Body of pancreas (tissue), 4 donors: ENCODE results near the gene C5. TPM values are rescaled to one million over a fixed set of nuclear protein-coding genes. Genes with fewer than 3 reads are reported as not detected.

Experiments
- ATAC-seq: fragments of 150-250 bp; one replicate; pipeline ENCODE4 v1.9.1; 2016
- DNase-seq, 4 donors: peaks; one replicate each; pipeline ENCODE4 v3.0.0-alpha.2; 2019
- H3K27ac ChIP-seq, 4 donors: fragments of 200-600 bp; sonication (generic); 1 replicate in 3 of 4; 2 replicates in 1 of 4; pipeline versions ENCODE4 v1.5.1 to v1.6.1; 2016 to 2019; ENCODE audit warnings: mild to moderate bottlenecking in 1 of 4, mixed read lengths in 1 of 4, moderate library complexity in 1 of 4
- H3K27me3 ChIP-seq, 2 donors: fragments of 200-600 bp; sonication (generic); one replicate each; pipeline ENCODE4 v1.6.0; 2016; ENCODE audit warnings: mild to moderate bottlenecking in 1 of 2
- H3K36me3 ChIP-seq, 2 donors: fragments of 200-600 bp; sonication (generic); replicated peaks in 1 of 2; 2 replicates each; pipeline ENCODE4 v1.5.1; 2016; ENCODE audit warnings: low read depth in 2 of 2; ENCODE audit not compliant: insufficient read depth in 1 of 2
- H3K4me1 ChIP-seq: fragments of 200-600 bp; sonication (generic); one replicate; pipeline ENCODE4 v1.6.0; 2016
- H3K4me3 ChIP-seq, 2 donors: fragments of 200-600 bp; sonication (generic); 1 replicate in 1 of 2; 2 replicates in 1 of 2; pipeline ENCODE4 v1.5.1; 2016 to 2019
- H3K9me3 ChIP-seq, 3 donors: fragments of 200-600 bp; sonication (generic); 1 replicate in 2 of 3; 2 replicates in 1 of 3; pipeline ENCODE4 v1.5.1; 2016
- POLR2A ChIP-seq, 3 donors: fragments of 450-650 bp; IDR thresholded peaks; one replicate each; pipeline ENCODE4 v1.6.1; 2016; ENCODE audit warnings: antibody characterized with exemption in 3 of 3, mild to moderate bottlenecking in 2 of 3
- WGBS, 2 donors: methylation state at CpG; one replicate each; pipeline ENCODE4 v1.1.5; 2017; 5-methylcytosine and 5-hydroxymethylcytosine counted together
- intact Hi-C: fragments of 100-400 bp; cut with DNase I; formaldehyde crosslinking; loops from one replicate; pipeline ENCODE4 v1.15.1; 2023
- total RNA-seq, 2 donors: library from RNA; depleted of rRNA; stranded (reverse); fragments of >200 nt; gene quantifications; one replicate each; pipeline ENCODE4 v1.1.0, GENCODE V29; 2016
- TF ChIP-seq, protein P1 (sequence below), 7 experiments: fragments of 450-650 bp in 4 of 7; fragments of 200-600 bp in 3 of 7; sonication (generic) in 3 of 7; IDR thresholded peaks; one replicate each; pipeline ENCODE4 v1.5.1; 2016 to 2019; ENCODE audit warnings: antibody characterized with exemption in 7 of 7

Gene C5
- total RNA-seq, 2 donors from 2014 or later = 7.3 to 16.1 TPM

DNA sequence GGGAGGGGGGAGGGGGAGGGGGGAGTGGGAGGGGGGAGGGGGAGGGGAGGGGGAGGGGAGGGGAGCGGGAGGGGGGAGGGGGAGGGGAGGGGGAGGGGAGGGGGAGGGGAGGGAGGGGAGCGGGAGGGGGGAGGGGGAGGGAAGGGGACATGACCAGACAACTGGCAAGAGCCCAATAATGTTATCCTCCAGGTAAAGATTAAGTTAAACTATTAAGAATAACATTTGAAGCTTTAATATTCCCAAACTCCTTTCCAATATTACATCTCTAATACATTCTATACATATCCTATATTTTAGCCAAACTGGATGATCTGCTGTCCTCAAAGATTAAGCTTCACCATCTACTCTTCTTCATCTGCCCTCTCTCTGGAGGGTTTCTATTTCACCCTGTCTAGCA is 25.8 kb downstream of the C5 start:
- no peaks in the 10 kb centered on the region for H3K27me3 ChIP-seq
- no peaks in the 10 kb centered on the region for H3K4me1 ChIP-seq
- H3K4me3 ChIP-seq = no peak overlapping the region
- ATAC-seq (no peak), DNase-seq (no peak)
- WGBS, 2 donors = no CpG with 5 or more reads among the region's 2 CpGs
- TF ChIP-seq, protein P1, sequence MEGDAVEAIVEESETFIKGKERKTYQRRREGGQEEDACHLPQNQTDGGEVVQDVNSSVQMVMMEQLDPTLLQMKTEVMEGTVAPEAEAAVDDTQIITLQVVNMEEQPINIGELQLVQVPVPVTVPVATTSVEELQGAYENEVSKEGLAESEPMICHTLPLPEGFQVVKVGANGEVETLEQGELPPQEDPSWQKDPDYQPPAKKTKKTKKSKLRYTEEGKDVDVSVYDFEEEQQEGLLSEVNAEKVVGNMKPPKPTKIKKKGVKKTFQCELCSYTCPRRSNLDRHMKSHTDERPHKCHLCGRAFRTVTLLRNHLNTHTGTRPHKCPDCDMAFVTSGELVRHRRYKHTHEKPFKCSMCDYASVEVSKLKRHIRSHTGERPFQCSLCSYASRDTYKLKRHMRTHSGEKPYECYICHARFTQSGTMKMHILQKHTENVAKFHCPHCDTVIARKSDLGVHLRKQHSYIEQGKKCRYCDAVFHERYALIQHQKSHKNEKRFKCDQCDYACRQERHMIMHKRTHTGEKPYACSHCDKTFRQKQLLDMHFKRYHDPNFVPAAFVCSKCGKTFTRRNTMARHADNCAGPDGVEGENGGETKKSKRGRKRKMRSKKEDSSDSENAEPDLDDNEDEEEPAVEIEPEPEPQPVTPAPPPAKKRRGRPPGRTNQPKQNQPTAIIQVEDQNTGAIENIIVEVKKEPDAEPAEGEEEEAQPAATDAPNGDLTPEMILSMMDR (IDR thresholded peaks at IDR 0.05) = no peak
- no peak for TF ChIP-seq POLR2A (IDR thresholded peaks at IDR 0.05)
- no peak overlapping the region for H3K27ac ChIP-seq
- no peaks in the 10 kb centered on the region for H3K9me3 ChIP-seq
- intact Hi-C loops = no loop called here
- H3K36me3 ChIP-seq = no peaks in the 10 kb centered on the region

DNA sequence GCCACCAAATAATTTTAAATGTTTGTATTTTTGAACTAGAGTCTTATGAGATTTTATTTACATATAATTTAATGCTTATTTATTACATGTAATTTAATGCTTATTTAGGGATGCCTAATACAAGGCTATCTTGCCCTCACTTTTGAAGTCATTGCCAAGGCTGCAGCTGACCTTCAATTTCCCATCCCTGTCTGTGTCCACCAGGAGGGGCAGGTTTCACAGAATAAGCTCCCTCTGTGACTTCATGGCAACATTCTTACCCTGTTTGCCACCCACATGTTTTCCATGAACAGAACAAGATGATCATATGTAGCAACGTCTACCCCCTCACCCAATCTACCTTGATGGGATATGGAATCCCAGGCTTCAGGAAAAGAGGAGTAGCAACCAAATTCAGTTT is 27.0 kb downstream of the C5 start:
- 79 to 91% methylated on average over 1 of the region's 1 CpG for WGBS, 2 donors
- intact Hi-C loops = no loop called here
- Histone ChIP-seq H3K4me3 (no peak overlapping the region), H3K4me1 (no peaks in the 10 kb centered on the region), H3K36me3 (no peaks in the 10 kb centered on the region), H3K9me3 (no peaks in the 10 kb centered on the region), H3K27me3 (no peaks in the 10 kb centered on the region), H3K27ac (no peak overlapping the region)
- DNase-seq (no peak), ATAC-seq (no peak)
- TF ChIP-seq POLR2A (IDR thresholded peaks at IDR 0.05) = no peak
- TF ChIP-seq, protein P1 (IDR thresholded peaks at IDR 0.05) = peak in 2 of 7 experiments; percentile 11 to 19

DNA sequence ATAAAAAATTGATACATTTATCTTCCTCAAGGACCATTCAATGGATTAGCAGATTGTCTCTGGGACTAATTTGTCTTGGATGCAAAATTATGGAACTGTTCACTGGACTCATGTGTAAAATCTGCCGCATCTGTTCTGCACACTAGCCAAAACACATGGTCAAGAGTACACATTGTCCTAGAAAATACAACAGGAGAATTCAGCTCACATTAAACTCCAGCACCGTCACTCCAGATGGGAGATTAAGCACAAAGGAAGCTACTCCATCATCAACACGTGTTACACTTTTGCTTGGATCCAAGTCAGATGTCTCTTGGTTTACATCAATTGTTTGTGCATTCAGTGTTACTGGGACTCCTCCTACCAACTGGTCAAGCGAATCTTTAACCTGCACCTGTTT is 28.8 kb downstream of the C5 start:
- 82 to 85% methylated on average over 4 of the region's 4 CpGs for WGBS, 2 donors
- ATAC-seq = no peak
- Histone ChIP-seq H3K27me3 (no peaks in the 10 kb centered on the region), H3K36me3 (no peaks in the 10 kb centered on the region), H3K4me1 (no peaks in the 10 kb centered on the region), H3K4me3 (no peak overlapping the region), H3K9me3 (no peaks in the 10 kb centered on the region), H3K27ac (no peak overlapping the region)
- no peak for DNase-seq
- intact Hi-C loops = no loop called here
- TF ChIP-seq, protein P1 (IDR thresholded peaks at IDR 0.05) = no peak
- no peak for TF ChIP-seq POLR2A (IDR thresholded peaks at IDR 0.05)

DNA sequence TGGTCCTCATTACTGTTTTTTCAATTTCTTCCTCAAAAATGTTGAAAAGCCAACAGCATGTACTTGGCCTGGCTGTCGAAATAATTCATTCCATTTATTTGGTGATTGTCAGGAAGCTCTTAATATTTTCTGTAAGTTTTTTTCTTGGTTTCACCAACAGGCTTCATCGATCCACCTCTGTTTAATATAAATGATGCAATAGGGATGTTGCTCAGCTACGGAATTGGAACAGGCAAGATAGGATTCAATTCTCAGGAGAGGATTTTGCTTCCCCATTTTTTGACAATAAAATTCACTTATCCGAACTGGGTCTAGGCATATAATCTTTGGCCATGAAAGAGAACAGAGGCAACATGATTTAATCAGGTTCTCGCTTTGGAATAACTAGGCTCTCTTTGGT is 30.8 kb downstream of the C5 start:
- no peak for ATAC-seq

DNA sequence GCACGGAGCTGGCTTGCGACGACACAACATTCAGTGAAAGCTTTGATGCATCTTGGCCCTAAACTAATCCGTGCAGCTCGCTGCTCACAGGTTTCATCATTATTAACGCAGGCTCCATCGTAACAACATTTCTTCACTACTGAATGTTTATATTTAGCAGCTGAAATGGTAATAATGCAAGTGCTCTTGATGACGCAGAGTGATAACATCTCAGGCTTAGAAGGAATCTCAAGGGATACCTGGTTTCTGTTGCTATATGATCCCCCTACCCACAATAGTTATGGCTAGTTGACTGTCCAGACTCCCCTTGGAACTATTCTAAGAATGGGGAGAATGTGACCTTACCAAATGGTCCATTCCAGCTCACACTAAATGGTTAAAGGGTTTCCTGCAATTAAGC is 36.2 kb downstream of the C5 start:
- 93 to 98% methylated on average over 8 of the region's 8 CpGs for WGBS, 2 donors

More for the DNA sequence above, 30.8 kb downstream of the C5 start:
- Histone ChIP-seq H3K27ac (no peak overlapping the region), H3K9me3 (no peaks in the 10 kb centered on the region), H3K36me3 (no peaks in the 10 kb centered on the region), H3K4me1 (no peaks in the 10 kb centered on the region), H3K4me3 (no peak overlapping the region), H3K27me3 (no peaks in the 10 kb centered on the region)
- TF ChIP-seq POLR2A (IDR thresholded peaks at IDR 0.05) = no peak
- TF ChIP-seq, protein P1 (IDR thresholded peaks at IDR 0.05) = no peak
- intact Hi-C loops = no loop called here
- DNase-seq = no peak
- 77 to 90% methylated on average over 5 of the region's 5 CpGs for WGBS, 2 donors

More for the DNA sequence above, 36.2 kb downstream of the C5 start:
- no peaks in the 10 kb centered on the region for H3K9me3 ChIP-seq
- no peak overlapping the region for H3K27ac ChIP-seq
- DNase-seq (no peak), ATAC-seq (no peak)
- no peak overlapping the region for H3K4me3 ChIP-seq
- peaks cover 0 to 1% of the 10 kb centered on the region in 2 donors for H3K36me3 ChIP-seq
- H3K27me3 ChIP-seq = no peaks in the 10 kb centered on the region
- intact Hi-C loops = no loop called here
- H3K4me1 ChIP-seq = no peaks in the 10 kb centered on the region
- TF ChIP-seq, protein P1 (IDR thresholded peaks at IDR 0.05) = no peak
- TF ChIP-seq POLR2A (IDR thresholded peaks at IDR 0.05) = no peak
